GM10248 (cell line): ENCODE data around the gene ACADSB.
A peak's percentile ranks its signal among the peaks of the same experiment; 100 is the strongest.

Experiments
- CTCF ChIA-PET: fragments of 300-600 bp; sonication (Branson Sonifier 250); formaldehyde crosslinking; extraction: SDS; loops from one replicate; lab custom pipeline; 2021; ENCODE audit warnings: antibody characterized with exemption; lab: Yijun Ruan, JAX
- POLR2A ChIA-PET: fragments of 350-650 bp; sonication (Branson Sonifier 250); formaldehyde crosslinking; extraction: SDS; loops from one replicate; lab custom pipeline; 2020; ENCODE audit warnings: antibody characterized with exemption; lab: Yijun Ruan, JAX
- DNase-seq: peaks from one replicate; pipeline ENCODE4 v3.0.0; 2012; ENCODE audit errors: extremely low spot score
- TF ChIP-seq, protein P1 (sequence below): IDR thresholded peaks from 2 replicates; pipeline ENCODE4 v1.5.1; 2012; ENCODE audit warnings: mild to moderate bottlenecking, low read depth; ENCODE audit errors: extremely low read depth, missing control alignments, control extremely low read depth

ACADSB gene

DNA sequence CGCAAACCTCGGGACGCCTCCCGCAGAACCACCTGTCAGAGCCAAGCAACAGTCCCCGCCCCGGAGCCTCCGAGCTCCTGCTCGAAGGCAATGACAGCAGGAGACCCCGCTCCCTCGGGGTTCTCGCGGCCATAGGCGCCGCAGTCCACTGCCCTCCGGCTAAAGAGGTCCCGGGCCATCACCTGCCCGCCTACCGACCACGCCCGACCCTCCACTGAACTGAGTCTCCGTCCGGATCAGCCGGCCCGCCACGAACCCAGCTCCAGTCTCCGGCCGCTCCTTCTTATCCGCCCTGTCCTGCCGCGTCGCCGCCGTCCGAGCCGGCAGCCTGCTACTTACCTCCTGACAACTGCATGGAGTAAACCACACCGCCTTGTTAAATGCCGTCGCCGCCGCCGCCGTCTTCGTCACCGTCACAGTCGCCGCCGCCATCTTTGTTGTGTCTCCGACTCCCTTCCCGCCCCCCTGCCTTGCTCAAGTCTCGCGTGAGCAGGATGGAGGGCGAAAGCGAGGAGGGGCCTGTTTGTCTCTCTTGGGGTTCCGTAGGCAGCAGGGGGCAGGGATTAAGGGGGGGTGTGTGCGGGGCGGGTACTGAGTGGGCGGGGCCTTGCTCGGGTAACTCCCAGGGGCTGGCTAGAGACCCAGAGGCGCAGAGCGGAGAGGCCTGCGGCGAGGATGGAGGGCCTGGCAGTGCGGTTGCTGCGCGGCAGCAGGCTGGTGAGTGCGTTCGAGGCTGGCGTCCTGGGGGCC, at the start of gene ACADSB, which contains the start of gene IKZF5:
TSS of gene ACADSB (plus strand) at position 652 of the 750 bp plus-strand sequence. CDS start at position 676, 24 bp downstream.
TSS of gene IKZF5 (minus strand) at position 441 of the 750 bp plus-strand sequence. CDS start 10,170 bp downstream, outside the sequence.
- DNase-seq = peak; percentile 100
- ChIA-PET POLR2A (interaction anchor here (1.3 to 1.6 kb wide), 2 partner anchors 28 to 37 kb away, joined by 3 to 8 read pairs; partner anchors contain the start of gene PSTK), CTCF (interaction anchor here (0.8 to 10.4 kb wide), 4 partner anchors 14 to 51 kb away, joined by 3 to 84 read pairs (median 4); partner anchors contain the start of gene PSTK)
- TF ChIP-seq, protein P1, sequence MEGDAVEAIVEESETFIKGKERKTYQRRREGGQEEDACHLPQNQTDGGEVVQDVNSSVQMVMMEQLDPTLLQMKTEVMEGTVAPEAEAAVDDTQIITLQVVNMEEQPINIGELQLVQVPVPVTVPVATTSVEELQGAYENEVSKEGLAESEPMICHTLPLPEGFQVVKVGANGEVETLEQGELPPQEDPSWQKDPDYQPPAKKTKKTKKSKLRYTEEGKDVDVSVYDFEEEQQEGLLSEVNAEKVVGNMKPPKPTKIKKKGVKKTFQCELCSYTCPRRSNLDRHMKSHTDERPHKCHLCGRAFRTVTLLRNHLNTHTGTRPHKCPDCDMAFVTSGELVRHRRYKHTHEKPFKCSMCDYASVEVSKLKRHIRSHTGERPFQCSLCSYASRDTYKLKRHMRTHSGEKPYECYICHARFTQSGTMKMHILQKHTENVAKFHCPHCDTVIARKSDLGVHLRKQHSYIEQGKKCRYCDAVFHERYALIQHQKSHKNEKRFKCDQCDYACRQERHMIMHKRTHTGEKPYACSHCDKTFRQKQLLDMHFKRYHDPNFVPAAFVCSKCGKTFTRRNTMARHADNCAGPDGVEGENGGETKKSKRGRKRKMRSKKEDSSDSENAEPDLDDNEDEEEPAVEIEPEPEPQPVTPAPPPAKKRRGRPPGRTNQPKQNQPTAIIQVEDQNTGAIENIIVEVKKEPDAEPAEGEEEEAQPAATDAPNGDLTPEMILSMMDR = no peak

DNA sequence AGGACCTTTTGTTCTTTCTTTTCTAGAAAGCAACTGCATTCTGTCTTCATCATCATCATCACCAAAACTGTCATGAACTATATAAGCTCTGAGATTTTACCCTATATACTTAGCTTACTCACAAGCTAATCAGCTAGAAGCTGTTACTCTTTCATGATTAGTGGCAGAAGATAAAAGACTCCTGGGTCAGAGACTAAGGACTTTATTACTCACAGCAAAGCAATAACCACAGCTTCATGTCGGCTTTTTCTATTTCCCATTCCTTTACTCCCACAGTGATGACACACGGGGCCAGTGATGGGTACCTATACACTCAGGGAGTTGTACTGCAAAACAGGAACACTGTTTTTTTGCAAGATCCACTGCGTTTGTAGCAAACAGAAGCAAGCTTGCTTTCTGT, 46.4 kb upstream of the ACADSB start:
- DNase-seq = no peak
- ChIA-PET POLR2A (no interaction called here), CTCF (interaction anchor here (1.0 to 1.4 kb wide), 4 partner anchors 11 to 82 kb away, joined by 3 to 4 read pairs (median 3); partner anchors contain the start of gene PSTK)
- TF ChIP-seq, protein P1 = no peak

DNA sequence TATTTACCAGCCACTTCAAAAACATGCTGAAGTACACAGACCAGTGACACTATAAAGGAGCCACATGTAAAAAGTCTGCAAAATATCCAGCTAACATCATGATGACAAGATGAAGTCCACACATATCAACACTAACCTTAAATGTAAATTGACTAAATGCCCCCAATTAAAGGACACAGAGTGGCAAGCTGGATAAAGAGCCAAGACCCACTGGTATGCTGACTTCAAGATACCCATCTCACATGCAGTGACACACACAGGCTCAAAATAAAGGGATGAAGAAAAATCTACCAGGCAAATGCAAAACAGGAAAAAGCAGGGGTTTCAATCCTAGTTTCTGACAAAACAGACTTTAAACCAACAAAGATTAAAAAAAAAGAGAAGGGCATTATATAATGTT, 41.9 kb upstream of the ACADSB start:
- ChIA-PET POLR2A (no interaction called here), CTCF (interaction anchor here (1.0 to 1.7 kb wide), 2 partner anchors 11 to 13 kb away, joined by 6 read pairs; partner anchors contain the start of gene PSTK)
- no peak for DNase-seq
- TF ChIP-seq, protein P1 = no peak

DNA sequence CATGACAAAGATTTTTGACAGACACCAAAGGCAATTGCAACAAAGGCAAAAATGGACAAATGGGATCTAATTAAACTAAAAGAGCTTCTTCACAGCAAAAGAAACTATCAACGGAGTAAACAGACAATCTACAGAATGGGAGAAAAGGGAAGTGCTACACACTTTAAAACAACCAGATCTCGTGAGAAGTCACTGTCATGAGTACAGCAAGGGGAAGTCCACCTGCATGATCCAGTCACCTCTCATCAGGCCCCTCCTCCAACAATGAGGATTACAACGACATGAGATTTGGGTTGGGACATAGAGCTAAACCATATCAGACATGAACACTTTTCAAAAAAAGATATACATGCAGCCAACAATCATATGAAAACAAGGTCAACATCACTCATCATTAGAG, 40.1 kb upstream of the ACADSB start:
- TF ChIP-seq, protein P1 = no peak
- no peak for DNase-seq
- CTCF ChIA-PET = interaction anchor here (0.9 to 1.6 kb wide), 3 partner anchors 11 to 13 kb away, joined by 3 to 5 read pairs (median 4); partner anchors contain the start of gene PSTK
- POLR2A ChIA-PET = no interaction called here

DNA sequence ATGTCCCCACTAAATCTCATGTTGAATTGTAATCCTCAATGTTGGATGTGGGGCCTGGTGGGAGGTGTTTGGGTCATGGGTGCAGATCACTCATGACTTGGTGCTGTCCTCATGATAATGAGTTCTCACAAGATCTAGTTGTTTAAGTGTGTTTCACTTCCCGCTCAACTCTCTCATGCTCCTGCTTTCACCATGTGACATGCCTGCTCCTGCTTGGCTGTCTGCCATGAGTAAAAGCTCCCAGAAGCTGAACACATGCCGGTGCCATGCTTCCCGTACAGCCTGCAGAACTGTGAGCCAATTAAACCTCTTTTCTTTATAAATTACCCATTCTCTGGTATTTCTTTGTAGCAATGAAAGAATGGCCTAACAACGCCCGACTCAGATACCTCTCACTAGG, 34.8 kb upstream of the ACADSB start:
- ChIA-PET CTCF (interaction anchor here (1.3 kb wide), 1 partner anchor 12 kb away, joined by 3 read pairs; no protein-coding TSS in a partner anchor), POLR2A (no interaction called here)
- no peak for DNase-seq
- TF ChIP-seq, protein P1 = no peak

- CTCF ChIA-PET = interaction anchor here (1.3 kb wide), 1 partner anchor 12 kb away, joined by 3 read pairs; no protein-coding TSS in a partner anchor
- DNase-seq = no peak
- POLR2A ChIA-PET = no interaction called here
- TF ChIP-seq, protein P1 = no peak
Measured at GRCh38 chr10:122974543-122975064, 34.2 kb upstream of the ACADSB start.
